ENCODE measurements around the gene ANKS1A.
"Not testable (repeated sequence)": the region's sequence is repeated elsewhere in the genome, so short reads cannot be mapped to it uniquely, and the experiment has no call there.

The ANKS1A gene

GRCh38 chr6:34917626-34918285 lies 28.7 kb downstream of the ANKS1A start:
- DNase-seq (ENCODE audit: low spot score): no peak

DNA sequence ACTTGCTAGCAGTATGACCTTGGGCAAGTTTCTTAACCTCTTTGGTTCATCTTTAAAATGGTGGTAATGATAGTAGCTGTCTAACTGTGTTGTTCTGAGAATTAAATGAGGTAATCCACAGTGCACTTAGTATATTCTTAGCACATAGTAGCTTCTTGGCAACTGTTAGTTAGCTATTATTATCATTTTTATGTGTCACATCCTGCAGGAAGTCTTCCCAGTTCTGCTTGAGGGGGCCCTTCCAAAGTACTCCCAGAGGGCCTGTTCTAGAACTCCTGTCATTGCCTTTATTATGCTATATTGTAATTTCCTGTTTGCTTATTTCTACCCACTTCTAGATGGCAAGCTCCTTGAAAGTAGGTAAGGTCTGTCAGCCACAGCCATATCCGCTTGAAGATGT lies 30.6 kb downstream of the ANKS1A start:
- DNase-seq (ENCODE audit: low spot score): no peak

- DNase-seq (ENCODE audit: low spot score): no peak
These were observed 31.0 kb downstream of the ANKS1A start for GRCh38 chr6:34920097-34920496.

- DNase-seq (ENCODE audit: low spot score): no peak
These were observed 33.2 kb downstream of the ANKS1A start for GRCh38 chr6:34922177-34922663.

- DNase-seq (ENCODE audit: low spot score): no peak
These were observed 36.0 kb downstream of the ANKS1A start for GRCh38 chr6:34924831-34925625.

GRCh38 chr6:34926655-34927054 lies 37.6 kb downstream of the ANKS1A start:
- DNase-seq (ENCODE audit: low spot score): peak; percentile 31

DNA sequence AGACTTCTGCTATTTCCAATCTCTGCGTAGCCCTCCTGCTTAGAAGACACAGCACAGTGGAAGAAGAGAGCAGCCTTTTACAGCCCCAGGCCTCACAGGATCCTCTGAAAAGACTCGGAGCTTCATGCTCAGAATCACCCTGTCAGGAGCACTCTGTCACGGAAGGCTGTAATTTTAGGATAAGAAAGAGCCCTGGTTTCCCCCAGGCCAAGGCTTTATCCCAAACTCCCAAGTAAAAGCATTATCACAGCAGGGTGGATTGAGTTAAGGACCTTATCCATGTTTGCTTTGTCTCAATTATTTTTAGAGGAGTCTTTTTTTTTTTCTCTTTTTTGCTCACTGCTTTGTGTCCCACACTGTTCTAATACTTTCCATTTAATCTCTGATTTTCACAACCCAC lies 39.2 kb downstream of the ANKS1A start:
- no peak for DNase-seq (ENCODE audit: low spot score)

DNA sequence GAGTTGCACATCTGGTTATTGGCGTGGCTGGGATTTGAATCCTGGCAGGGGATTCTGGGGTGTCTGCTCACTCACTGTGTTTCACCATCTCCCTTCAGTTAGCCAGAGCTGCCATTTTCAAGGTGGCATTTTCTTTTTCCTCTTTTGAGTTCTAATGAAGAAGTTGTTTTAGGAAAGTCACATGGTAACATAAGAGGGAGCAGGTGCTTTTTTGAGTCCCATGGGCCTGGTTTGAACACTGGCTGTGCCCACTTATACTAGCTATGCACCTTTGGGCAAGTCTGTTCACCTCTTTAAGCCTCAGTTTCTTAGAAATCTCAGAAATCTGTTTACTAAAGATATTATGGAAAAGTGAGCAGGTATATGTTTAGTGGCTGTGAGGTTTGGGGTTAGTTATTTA lies 39.6 kb downstream of the ANKS1A start:
- DNase-seq (ENCODE audit: low spot score): no peak

DNA sequence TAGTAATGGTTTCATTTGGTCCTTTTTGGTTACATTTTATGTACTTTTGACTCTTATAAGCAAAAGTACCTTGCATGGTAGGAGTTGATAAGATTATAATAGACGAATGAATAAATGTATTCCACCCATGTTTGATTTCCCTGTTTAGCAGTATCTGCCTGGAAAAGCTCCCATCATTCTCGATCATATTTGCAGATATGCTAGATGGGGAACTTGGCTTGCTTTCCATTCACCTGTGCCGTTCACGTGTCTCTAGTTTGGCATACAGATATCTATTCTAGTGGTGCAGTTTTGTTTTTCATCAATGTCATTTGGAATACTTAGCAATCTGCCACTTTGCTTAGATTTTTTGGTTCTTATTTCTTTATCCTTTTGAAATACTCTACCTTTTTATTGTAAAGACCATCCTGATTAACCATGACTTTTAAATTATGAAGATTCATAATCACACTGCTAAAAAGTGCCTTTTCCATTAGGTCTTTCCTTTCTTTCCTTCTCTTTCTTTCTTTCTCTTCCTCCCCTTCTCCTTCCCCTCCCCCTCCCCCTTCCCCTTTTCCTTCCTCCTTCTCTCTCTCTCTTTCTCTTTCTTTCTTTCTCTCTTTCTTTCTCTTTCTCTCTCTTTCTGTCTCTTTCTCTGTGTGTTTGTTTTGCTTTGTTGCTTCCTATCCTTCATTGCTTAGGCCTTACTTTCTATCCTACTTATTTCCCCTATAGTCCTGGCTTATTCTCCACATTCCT lies 40.4 kb downstream of the ANKS1A start:
- DNase-seq (ENCODE audit: low spot score): no peak

DNA sequence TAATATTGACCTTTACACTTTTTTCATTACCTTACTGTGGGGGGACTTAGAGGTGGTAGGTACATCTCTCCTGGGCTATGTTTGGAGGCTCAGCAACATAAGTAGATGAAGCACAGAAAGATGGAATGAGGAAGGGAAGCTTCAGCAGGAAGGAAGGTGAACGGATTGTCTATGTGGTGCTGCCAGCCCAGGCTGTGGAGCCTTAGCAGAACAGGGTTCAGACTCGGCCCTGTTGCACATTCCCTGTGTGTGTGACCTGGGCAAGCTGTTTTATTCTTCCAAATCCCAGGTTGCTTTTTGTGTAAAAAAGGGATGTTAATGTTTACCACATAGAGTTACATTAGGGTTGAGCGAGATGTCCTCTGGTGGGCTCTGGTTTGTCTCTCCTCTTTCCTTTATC lies 41.2 kb downstream of the ANKS1A start:
- DNase-seq (ENCODE audit: low spot score): no peak

- not testable (repeated sequence) for DNase-seq (ENCODE audit: low spot score)
These were observed 43.1 kb downstream of the ANKS1A start for GRCh38 chr6:34932202-34932601.

GRCh38 chr6:34934516-34934915 lies 45.5 kb downstream of the ANKS1A start:
- no peak for DNase-seq (ENCODE audit: low spot score)

GRCh38 chr6:34938268-34938667 lies 49.2 kb downstream of the ANKS1A start:
- DNase-seq (ENCODE audit: low spot score): no peak

DNA sequence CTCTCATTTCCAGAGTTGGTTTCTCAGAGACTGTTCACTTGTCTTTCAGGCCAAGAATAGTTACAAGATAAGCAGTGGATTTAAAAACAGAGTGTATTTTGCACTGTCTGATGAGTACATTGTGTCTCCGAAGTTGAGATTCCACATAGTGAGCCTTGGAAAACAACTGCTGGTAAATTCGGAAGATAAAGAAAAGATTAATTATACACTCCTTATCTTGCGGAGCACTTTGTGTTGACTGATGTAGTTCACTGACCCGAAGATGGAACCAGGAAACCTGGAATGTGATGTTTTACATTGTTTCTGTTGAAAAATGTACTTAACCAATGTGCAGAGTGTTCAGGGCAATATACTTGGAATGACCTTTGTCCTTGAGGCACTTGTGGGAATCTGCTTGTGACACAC lies 51.0 kb downstream of the ANKS1A start:
- no peak for DNase-seq (ENCODE audit: low spot score)

DNA sequence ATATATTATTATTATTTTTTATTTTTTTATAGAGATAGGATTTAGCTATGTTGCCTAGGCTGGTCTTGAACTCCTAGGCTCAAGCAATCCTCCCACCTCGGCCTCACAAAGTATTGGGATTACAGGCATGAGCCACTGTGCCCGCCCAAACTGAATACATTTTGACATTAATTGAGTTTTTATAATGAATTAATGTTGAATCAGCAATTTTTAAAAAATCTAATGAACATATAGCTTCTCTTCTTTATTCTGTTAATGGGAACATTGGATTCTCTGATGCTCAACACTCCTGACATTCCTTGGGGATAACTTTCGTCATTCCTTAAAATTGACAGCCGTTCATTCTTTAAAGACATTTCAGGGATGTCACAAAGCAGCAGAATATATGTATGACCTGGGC lies 52.4 kb downstream of the ANKS1A start:
- no peak for DNase-seq (ENCODE audit: low spot score)

DNA sequence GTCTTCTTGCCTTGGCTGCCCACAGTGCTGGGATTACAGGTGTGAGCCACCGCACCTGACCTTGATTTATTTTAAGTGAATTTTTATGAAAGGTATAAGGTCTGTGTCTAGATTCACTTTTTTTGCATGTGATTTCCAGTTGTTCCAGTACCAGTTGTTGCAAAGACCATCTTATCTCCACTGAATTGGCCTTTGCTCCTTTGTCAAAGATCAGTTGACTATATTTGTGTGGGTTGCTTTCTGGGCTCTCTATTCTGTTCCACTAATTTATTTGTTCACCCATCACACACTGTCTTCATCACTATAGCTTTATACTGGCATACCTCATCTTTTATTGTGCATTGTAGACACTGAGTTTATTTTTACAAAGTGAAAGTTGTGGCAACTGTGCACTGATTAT lies 56.3 kb downstream of the ANKS1A start:
- no peak for DNase-seq (ENCODE audit: low spot score)

DNA sequence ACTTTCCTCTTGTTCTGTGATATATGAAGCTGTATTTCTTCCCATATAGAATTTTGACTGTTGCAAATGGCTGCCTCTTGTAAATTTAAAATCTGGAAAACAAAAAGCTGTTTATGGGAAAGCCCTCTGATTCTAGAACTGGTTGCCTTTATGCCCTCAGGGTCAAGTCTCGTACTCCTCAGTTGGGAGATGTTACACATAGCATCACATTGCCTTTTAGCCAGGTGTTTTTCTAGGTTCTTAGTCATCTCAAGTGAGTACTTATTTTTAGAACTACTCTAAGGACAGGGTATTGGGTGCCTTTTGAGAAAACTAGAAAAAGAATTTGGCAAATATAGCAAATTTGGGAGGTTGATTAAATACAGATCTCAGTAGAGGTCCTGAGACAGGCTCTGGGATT lies 58.5 kb downstream of the ANKS1A start:
- no peak for DNase-seq (ENCODE audit: low spot score)

- DNase-seq (ENCODE audit: low spot score): no peak
These were observed 60.6 kb downstream of the ANKS1A start for GRCh38 chr6:34949636-34950035.

DNA sequence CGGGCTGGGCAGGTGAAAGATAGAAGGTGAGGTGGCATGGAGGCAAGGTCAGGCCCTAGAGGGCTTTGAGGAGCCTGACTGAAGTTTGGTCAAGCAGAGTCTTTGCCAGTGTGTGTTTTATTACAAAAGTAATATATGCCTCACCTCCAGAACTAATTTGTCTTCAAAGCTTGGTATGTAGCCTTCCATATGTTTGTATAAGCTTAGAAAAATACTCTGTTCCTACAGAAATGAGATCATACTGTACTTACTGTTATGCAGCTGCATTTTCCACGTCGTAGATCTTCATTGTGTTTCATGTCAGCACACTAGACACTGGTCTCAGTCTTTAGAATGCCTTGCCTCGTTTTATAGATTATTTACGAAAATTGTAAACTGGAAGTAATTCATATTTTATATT lies 61.8 kb downstream of the ANKS1A start:
- no peak for DNase-seq (ENCODE audit: low spot score)

- DNase-seq (ENCODE audit: low spot score): no peak
These were observed 62.7 kb downstream of the ANKS1A start for GRCh38 chr6:34951731-34952130.

- peak; percentile 28 for DNase-seq (ENCODE audit: low spot score)
These were observed 64.3 kb downstream of the ANKS1A start for GRCh38 chr6:34953061-34954025.

DNA sequence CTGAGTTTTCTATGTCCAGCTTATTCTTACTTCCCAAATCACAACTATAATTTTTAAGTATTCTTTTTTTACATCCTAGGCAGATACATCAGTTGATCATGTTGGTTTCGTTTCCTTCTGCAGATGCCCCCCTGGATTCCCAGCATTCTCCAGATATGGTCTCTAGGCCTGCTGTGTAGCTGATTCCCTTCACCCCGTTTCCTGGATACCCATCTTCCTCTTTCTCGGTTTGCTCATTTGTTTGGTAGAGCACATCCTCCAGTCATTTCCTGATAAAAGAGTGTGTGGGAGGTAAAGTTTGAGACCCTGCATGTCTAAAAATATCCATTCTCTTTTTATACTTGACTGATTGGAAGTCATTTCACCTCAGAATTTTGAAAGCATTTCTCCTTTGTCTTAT lies 66.4 kb downstream of the ANKS1A start:
- no peak for DNase-seq (ENCODE audit: low spot score)

Data from hepatic stellate cell (primary cell).